ENCODE data around the gene FHDC1.

- TF ChIP-seq CTCF (IDR thresholded peaks at IDR 0.05) (no peak), ZFX (IDR thresholded peaks at IDR 0.05; ENCODE audit: borderline replicate concordance) (no peak)
These were observed 5.3 kb downstream of the FHDC1 start for GRCh38 chr4:152941411-152941810.
